ENCODE measurements around the gene FKRP.

FKRP gene

DNA sequence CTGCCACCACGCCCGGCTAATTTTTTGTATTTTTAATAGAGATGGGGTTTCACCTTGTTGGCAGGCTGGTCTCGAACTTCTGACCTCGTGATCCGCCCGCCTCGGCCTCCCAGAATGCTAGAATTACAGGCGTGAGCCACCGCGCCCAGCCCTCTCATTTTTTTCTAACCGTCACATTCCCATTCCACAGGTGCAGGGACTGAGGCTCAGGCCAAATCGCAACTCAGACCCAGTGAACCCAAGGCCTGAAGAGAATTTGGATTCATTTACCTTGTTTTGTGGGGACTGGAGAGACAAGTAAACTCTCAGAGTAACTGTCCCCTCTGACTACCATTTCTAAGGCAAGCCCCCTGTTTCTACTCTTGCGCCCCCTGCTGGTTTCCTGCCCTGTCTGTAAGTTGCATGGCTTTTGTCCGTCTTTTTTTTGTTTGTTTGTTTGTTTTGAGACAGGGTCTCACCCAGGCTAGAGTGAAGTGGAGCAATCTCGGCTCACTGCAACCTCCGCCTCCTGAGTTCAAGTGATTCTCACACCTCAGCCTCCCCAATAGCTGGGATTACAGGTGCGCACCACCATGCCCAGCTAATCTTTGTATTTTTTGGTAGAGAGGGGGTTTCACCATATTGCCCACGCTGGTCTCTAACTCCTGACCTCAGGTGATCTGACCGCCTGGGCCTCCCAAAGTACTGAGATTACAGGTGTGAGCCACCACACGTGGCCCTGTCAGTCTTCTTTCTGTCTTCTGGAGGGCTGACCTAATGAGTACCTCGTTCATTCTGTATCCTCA lies 2.7 kb downstream of the FKRP start:
- DNase-seq (ENCODE audit: low read depth), result peak; percentile 81
- H3K4me3 ChIP-seq (ENCODE audit: low read depth, low read length), result no peak overlapping the region
- TF ChIP-seq, protein P1, sequence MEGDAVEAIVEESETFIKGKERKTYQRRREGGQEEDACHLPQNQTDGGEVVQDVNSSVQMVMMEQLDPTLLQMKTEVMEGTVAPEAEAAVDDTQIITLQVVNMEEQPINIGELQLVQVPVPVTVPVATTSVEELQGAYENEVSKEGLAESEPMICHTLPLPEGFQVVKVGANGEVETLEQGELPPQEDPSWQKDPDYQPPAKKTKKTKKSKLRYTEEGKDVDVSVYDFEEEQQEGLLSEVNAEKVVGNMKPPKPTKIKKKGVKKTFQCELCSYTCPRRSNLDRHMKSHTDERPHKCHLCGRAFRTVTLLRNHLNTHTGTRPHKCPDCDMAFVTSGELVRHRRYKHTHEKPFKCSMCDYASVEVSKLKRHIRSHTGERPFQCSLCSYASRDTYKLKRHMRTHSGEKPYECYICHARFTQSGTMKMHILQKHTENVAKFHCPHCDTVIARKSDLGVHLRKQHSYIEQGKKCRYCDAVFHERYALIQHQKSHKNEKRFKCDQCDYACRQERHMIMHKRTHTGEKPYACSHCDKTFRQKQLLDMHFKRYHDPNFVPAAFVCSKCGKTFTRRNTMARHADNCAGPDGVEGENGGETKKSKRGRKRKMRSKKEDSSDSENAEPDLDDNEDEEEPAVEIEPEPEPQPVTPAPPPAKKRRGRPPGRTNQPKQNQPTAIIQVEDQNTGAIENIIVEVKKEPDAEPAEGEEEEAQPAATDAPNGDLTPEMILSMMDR (IDR thresholded peaks at IDR 0.05; ENCODE audit: insufficient read depth, low read depth, low read length, missing control alignments), result peak; percentile 84

DNA sequence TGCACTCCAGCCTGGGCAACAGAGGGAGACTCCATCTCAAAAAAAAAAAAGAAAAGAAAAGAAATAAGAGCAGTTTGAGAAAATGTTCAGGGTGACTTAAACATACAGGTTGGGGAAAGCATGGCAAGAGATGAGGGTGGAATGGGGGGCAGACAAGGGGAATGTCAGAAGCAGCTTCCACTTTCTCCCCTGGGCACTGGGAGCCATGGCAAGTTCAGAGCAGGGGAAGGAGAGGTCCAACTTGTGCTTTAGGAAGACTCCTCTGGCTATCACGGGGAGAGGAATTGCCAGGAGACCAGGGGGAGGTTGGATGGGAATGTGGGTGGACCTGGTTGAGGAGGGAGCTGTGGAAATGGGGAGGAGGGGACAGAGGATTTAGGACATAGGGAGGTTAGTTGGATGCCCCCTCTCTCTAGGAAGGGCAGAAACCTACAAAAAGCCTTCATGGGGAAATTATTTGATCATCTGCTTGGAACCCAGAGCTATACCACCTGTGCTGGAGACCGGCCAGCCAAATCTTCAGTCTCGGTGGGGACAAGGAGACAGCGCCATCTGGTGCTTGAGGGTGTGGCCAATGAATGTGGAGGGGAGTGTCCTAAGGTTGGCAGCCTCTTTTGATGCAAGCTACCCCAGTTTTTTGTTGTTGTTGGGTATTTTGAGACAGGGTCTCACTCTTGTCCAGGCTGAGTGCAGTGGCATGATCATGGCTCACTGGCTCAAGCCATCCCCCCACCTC lies 7.7 kb downstream of the FKRP start:
- H3K4me3 ChIP-seq (ENCODE audit: low read depth, low read length), result no peak overlapping the region
- DNase-seq (ENCODE audit: low read depth), result peak; percentile 76
- TF ChIP-seq, protein P1 (IDR thresholded peaks at IDR 0.05; ENCODE audit: insufficient read depth, low read depth, low read length, missing control alignments), result peak; percentile 71

DNA sequence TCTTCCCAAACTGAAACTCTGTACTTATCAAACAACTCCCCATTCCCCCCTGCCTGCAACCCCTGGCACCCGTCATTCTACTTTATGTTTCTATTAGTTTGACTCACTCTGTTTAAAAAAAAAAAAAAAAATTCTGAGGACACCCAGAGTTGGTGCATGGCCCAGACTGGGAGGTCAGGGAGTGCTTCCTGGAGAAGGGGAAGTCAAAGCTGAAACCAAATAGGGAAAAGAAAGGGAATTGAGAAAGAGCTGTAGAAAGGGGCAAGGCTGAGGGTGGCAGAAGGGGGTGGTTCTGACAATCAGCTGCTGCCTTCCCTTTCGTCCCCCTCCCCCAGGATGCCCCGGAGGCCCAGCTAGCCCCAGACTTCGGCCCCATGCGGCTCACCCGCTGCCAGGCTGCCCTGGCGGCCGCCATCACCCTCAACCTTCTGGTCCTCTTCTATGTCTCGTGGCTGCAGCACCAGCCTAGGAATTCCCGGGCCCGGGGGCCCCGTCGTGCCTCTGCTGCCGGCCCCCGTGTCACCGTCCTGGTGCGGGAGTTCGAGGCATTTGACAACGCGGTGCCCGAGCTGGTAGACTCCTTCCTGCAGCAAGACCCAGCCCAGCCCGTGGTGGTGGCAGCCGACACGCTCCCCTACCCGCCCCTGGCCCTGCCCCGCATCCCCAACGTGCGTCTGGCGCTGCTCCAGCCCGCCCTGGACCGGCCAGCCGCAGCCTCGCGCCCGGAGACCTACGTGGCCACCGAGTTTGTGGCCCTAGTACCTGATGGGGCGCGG lies 9.4 kb downstream of the FKRP start:
- H3K4me3 ChIP-seq (ENCODE audit: low read depth, low read length), result no peak overlapping the region
- TF ChIP-seq, protein P1 (IDR thresholded peaks at IDR 0.05; ENCODE audit: insufficient read depth, low read depth, low read length, missing control alignments), result no peak
- DNase-seq (ENCODE audit: low read depth), result no peak

DNA sequence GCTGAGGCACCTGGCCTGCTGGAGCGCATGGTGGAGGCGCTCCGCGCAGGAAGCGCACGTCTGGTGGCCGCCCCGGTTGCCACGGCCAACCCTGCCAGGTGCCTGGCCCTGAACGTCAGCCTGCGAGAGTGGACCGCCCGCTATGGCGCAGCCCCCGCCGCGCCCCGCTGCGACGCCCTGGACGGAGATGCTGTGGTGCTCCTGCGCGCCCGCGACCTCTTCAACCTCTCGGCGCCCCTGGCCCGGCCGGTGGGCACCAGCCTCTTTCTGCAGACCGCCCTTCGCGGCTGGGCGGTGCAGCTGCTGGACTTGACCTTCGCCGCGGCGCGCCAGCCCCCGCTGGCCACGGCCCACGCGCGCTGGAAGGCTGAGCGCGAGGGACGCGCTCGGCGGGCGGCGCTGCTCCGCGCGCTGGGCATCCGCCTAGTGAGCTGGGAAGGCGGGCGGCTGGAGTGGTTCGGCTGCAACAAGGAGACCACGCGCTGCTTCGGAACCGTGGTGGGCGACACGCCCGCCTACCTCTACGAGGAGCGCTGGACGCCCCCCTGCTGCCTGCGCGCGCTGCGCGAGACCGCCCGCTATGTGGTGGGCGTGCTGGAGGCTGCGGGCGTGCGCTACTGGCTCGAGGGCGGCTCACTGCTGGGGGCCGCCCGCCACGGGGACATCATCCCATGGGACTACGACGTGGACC lies 10.1 kb downstream of the FKRP start:
- no peak for DNase-seq (ENCODE audit: low read depth)
- TF ChIP-seq, protein P1 (IDR thresholded peaks at IDR 0.05; ENCODE audit: insufficient read depth, low read depth, low read length, missing control alignments), result no peak
- H3K4me3 ChIP-seq (ENCODE audit: low read depth, low read length), result no peak overlapping the region

DNA sequence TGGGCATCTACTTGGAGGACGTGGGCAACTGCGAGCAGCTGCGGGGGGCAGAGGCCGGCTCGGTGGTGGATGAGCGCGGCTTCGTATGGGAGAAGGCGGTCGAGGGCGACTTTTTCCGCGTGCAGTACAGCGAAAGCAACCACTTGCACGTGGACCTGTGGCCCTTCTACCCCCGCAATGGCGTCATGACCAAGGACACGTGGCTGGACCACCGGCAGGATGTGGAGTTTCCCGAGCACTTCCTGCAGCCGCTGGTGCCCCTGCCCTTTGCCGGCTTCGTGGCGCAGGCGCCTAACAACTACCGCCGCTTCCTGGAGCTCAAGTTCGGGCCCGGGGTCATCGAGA lies 10.7 kb downstream of the FKRP start:
- DNase-seq (ENCODE audit: low read depth), result no peak
- TF ChIP-seq, protein P1 (IDR thresholded peaks at IDR 0.05; ENCODE audit: insufficient read depth, low read depth, low read length, missing control alignments), result no peak

DNA sequence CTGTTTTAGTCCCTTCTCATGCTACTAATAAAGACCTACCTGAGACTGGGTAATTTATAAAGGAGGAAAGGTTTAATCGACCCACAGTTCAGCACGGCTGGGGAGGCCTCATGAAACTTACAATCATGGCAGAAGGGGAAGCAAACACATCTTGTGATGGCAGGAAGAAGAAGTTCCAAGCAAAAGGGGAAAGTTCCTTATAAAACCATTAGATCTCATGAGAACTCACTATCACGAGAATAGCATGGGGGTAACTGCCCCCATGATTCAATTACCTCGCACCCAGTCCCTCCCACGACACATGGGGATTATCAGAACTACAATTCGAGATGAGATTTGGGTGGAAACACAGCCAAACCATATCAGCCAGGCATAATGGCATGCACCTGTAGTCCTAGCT lies 13.3 kb downstream of the FKRP start:
- TF ChIP-seq, protein P1 (IDR thresholded peaks at IDR 0.05; ENCODE audit: insufficient read depth, low read depth, low read length, missing control alignments), result no peak
- H3K4me3 ChIP-seq (ENCODE audit: low read depth, low read length), result no peak overlapping the region
- no peak for DNase-seq (ENCODE audit: low read depth)

More for the DNA sequence above, 10.7 kb downstream of the FKRP start:
- H3K4me3 ChIP-seq (ENCODE audit: low read depth, low read length), result no peak overlapping the region
